HG02870 (cell line): ENCODE results near the gene C1QTNF6.
"Not testable (repeated sequence)": the region's sequence is repeated elsewhere in the genome, so short reads cannot be mapped to it uniquely, and the experiment has no call there.

Source experiments
- ATAC-seq: cut with Tn5 transposase; IDR thresholded peaks from one replicate; pipeline ENCODE4 v1.9.1; 2021; ENCODE audit warnings: mild to moderate bottlenecking, moderate library complexity; ENCODE audit not compliant: unreplicated experiment

The C1QTNF6 gene

DNA sequence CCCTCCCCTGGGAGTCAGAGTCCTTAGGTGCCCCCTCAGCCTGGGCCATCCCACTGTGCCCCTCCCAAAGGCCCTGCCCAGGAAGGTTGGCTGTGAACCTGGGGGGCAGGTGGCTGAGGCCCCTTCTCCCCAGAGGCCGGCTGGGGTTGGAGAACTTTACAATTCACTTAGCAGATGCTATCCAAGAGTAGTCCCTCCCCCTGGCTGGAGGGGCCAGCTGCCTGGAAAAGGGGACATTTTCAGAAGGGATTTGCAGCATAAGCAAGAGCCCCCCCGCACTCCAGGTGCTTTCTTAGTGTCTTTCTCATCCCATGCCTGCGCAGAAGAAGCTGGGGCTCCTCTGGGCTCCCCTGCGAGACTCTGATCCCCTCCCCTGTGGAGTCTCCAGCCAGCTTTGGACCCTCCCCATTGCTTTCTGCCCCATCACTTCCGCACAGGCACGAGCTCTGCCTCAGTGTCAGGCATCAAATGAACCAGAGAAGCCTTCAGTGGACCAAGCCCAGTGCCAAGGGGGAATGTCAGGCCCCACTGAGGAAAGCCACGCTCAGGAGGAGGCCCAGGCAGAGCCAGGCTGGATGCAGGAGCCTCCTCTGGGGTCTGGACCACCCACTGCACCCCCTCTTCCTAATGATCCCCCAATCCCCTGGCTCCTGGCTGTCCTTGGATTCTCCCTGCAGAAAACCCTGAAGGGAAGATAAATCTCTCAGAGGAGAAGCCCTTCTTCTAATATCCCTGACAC is 20.5 kb upstream of the C1QTNF6 start:
- no peak for ATAC-seq

DNA sequence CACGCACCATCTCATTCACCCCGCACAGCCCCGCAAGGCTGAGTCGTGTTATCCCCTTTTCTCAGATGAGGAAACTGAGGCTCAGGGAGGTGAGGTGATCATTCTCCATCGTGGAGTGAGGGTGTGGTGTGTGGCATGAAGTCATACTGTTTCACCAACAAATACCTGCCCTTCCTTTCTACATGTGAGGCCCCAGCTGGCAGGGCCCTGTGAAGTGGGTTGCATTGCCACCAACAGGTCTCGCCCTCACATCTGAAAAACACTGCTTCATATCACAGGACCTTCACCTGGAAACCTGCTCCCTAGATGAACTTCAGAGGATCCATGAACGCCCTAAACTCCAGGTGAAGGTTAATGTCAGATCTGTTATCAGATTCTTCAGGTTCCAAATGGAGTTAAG is 19.9 kb upstream of the C1QTNF6 start:
- no peak for ATAC-seq

DNA sequence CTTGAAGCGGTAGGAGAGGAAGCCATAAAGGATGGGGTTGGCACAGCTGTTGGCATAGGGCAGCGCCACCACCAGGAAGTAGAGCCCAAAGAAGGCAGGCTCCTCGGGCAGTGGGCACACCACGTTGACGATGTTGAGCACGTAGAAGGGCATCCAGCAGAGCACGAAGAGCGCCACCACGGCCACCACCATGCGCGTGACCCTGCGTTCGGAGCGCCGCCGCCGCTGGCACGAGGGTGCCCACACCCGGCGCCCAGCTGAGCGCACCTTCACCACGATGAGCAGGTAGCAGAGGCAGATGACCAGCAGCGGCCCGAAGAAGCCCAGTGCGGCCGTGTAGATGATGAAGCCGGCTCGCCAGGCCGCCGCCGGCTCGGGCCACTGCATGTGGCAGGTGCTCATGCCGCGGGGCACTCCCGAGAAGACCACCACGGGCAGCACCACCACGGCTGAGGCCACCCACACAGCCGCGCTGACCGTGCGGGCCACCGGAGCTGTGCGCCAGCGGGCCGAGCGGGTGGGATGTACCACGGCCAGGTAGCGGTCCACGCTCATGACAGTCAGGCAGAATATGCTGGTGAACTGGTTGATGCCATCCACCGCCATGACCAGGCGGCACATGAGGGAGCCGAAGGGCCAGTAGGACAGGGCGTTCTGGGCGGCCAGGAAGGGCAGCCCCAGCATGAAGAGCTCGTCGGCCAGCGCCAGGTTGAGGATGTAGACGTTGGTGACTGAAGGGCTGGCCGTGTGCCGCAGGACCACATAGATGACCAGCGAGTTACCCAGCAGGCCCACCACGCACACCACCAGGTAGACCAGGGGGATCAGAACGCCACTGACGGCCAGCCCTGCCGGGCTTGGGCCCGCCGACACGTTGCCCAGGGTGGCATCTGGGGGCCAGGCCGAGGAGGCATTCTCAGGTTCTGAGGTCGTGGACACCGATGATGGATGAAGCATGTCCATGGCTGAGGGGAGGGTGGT is 19.1 kb upstream of the C1QTNF6 start:
- ATAC-seq: no peak

DNA sequence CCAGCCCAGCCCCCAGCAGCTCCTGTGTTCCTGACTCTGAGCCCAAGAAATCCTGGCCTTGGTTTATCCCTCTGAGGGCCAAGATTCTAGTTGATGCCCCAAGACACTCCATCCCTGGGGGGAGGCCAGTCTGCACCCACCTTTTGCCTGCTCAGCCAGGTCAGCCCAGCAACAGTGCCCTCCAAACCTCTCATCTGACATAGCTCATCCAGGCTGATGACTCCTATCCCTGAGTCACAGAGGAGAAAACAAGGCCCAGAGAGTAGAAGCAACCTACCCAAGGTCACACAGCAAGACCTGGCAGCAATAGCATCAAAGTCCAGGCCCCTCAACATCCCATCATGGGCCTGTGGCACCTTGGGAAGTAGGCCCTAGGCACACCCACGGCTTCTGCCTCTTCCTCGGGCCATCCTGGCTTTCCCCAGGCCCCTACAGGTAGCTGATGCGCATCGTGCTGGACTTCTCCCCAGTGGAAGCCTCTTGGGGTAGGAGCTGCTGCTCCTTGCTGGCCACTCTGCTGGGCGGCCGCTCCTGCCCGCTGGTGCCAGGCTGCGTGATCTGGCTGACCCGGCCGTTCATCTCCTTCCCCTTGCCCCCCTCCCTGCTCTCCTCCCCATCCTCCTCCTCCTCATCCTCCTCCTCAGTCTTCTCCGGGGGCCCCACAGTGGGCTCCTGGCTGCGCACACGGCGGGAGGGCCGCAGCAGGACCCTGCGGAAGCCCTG is 18.2 kb upstream of the C1QTNF6 start:
- no peak for ATAC-seq

DNA sequence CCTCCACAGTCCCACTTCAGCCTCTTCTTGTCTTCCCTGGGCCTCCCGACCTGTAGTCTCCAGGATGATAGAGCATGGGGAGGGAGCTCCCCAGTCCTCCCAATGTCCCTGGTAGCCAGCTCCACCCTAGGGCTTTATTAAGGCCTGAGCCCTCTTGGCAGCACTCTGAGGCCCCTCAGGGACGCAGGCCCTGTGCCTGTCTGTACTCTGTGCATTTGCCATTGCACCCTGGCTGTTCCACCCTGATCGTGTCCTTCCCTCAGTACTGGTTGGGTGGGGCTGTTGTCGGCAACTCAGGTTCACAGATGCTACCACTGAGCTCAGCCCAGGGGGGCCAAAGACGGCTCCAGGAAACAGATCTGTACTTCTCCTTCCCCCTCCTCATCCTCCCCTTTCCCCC is 17.0 kb upstream of the C1QTNF6 start:
- ATAC-seq: no peak

DNA sequence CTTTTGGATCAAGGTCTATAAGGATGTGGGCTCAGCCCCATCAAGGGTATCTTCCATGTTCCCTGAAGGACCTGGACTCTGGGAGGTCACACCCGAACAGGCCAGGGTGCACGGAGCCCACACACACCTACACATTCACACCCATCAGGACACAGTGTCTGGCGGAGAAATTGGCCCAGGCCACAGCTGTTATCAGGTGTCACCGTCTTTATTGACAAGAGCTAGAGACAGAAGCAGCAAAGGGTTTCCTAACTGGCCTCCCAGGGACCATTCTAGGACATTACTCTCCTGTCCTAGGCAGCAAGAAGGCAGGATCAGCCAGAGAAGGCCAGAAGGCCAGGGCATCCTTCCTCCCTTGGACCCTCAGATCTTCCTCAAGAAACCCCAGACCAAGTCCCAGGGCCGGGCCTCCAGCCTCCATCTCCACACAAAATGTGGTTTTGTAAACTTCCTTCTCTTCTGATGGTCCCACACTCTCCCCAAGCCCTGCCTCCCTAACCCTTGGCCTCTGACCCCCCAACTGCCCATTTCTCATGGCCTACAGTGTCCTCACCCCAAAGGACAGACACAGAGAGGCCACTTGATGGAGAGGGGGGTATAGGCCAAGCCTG is 16.1 kb upstream of the C1QTNF6 start:
- ATAC-seq: no peak

DNA sequence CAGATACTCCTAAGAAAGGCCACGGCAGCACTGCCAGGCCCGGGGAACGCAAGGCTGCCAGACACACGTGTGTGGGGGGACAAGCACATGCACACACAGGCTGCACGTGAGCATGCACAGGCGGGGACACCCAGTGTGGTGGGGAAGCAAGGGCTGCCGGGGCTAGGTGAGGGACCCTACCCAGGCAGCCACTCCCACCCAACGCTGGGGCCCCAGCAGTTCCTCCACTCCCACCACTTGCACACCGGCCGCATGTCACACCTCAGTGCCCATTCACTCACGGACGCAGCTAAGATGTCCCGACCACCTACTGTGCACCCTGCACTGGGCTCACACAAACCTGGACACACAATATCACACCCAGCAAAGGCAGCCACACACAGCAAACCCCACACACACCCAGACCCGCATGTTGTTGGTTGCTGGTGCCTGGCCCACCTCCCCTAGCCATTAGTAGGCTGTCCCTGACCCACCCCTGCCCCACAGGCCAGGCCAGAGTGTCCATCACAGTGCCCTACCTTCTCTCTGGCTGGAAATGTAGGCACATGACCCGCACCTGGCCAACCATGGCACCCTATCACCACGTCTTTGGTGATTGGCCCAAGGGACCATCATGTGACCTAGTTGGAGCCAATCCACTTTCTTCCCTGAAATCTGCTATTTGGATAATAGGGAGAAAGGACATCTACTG is 15.5 kb upstream of the C1QTNF6 start:
- no peak for ATAC-seq

DNA sequence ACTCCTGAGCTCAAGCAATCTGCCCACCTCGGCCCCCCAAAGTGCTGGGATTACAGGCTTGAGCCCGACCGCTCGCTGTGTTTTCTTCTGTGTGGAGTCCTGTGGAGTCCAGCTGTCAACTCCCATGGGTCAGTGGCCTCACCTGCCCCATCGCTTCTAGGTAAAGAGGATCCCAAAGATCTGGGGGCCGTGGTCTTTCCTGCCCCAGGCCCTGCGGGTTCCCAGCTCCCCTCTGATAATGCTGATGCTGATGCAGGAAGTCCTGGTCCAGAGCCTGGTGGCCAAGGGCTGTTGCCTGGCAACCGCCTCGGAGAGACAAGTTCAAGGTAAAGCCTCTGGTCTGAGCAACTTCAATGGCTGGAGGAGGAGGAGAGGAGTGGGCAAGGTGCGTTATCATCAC is 14.7 kb upstream of the C1QTNF6 start:
- ATAC-seq: no peak

DNA sequence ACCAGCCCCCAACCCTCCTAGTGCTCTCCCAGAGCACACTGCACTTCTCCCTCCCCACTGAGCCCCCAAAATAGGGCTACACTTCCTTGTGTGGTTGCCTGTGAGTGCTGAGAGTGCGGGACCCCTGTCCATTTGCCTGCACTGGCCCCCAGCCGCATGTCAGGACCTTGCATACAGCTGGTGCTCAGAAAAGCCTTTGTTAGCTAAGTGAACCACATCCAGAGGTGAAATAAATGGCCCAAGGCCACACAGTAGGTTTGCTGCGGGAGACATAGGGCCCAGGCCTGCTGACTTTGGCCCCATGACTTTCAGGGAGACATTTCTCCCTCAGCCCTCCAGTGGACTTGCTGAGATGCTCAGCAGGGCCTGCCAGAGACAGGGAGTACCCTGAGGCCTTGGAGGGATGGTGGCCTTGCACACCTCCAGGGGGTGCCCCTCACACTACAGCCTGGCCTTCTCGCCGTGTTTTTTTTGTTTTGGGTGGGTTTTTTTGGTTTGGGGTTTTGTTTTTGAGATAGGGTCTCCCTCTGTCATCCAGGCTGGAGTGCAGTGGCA is 14.0 kb upstream of the C1QTNF6 start:
- no peak for ATAC-seq

DNA sequence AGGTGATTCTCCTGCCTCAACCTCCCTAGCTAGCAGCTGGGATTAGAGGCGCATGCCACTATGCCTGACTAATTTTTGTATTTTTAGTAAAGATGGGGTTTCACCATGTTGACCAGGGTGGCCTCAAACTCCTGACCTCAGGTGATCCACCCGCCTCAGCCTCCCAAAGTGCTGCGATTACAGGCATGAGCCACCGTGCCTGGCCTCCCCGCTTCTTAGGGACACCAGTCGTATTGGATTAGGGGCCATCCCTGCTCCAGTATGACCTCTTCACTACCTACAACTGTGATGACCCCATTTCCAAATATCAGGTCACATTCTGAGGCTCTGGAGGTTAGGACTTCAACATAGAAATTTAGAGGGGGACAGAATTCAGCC is 13.4 kb upstream of the C1QTNF6 start:
- ATAC-seq: not testable (repeated sequence)

DNA sequence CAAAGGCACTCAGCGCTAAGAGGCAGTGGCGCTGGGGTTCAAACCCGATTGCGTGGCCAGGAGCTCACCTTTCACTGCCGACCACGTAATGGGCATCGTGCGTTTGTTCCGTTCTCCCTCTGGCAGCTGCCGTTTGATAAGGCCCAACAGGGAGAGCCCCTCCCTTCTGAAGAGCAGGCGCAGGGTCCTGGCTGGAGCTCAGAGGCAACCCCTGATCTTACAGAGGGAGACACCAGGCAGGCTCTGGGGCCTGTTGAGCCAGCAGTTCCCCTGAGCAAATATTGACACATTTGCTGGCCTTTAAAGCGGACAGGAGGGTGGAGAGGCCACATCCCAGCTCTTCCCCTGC is 11.7 kb upstream of the C1QTNF6 start:
- ATAC-seq: no peak

DNA sequence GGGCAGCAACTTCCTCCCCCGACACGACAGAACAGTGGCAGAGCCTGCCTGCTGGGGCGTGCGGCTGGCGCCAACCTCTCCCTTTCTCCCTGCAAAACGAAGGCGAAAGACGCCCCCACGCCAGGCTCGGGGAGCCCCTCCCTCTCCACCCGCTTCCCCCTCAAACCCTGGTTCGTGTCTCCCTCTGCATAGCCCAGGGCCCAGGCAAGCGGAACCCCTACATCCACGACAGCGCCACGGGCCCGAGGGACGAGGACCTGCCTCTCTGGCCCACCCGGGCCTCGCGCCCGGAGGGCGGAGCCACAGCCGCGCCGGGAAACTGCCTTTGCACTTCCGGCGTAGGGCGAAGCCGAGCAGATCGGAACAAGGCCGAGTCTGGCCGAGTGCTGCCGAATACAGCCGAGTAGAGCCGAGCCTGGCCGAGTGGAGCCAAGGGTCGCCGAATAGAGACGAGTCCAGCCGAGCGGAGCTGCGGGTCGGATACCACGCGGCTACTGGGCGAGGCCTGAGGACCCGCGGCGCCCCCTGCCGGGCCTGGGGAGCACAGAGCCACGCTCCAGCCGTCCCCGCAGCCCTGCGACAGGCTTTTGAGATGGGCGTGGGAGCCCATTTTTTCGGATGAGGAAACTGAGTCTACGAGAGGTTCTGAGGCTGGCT is 11.2 kb upstream of the C1QTNF6 start:
- ATAC-seq: peak; percentile 89

DNA sequence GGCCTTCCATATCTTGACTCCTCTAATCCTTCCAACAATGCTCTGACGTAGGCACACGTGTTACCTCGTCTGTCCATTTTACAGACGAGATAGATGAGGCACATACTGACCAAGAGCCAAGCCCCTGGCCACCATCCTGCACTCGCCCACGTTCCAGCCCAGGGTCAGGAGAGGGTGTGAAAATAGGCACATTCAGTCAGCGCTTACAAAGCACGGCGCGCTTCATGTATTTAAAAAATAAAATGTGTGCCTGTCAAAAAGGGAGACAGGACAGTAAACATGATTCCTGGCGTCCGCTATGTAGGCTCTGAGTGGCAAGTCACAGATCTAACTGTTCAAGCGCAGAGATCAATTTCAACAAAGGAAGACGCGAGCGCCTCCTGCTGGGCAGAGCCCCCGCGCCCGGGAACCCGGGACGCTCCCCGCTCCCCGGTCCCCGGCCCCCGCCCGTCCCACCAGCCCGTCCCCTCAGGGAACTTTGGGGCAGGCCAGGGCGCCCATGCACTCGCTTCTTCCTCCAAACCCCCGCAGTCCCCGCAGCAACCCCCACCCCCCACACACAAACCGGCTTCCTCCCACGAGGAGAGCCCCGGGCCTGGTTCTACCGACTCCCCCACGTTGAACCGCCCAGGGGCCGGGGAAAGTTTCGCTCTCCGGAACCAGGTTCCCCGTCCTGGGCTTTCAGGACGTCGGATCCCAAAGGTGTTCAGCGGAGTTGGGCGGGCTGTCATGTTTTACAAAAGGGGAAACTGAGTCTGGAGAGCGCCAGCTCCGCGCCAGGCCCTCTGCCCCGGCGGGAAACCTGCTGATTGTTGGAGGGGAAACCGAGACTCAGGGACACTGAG is 10.4 kb upstream of the C1QTNF6 start:
- peak; percentile 13 for ATAC-seq

DNA sequence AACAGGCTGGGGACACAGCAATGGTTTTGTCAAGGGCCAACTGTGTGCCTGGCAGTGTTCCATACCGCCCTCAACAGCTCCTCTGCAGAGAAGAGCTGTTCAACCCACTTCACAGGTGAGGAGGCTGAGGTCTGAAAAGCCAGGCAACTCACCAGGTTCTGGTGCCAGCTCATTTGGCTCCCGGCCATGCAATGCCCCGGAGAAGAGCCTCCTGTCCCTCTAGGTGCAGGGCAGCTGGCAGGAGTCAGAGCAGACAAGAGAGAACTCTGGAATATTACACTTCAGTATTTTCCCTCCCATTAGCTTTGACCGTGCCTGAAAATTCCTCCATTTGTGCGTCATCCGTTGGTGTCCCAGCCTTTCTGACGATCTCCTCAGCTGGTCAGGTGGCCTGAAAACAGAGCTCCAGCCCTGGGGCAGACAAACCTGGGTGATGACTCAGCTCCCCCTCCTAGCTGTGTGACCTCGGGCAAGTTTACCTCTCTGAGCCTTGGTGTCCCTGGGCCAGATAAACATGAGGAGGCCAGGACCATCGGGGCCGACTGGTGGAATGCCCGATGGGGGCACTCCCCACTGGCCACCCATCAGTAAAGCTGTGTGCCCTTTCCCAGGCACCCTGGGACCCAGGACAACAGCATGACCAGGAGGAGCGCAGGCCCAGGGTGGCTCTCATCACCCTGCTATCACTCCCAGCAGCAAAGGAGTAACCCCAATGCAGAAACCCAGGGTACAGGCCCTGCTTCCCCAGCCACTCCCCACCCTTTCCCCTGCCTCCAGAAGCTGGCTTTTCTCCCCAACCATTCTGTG is 9.6 kb upstream of the C1QTNF6 start:
- ATAC-seq: no peak

DNA sequence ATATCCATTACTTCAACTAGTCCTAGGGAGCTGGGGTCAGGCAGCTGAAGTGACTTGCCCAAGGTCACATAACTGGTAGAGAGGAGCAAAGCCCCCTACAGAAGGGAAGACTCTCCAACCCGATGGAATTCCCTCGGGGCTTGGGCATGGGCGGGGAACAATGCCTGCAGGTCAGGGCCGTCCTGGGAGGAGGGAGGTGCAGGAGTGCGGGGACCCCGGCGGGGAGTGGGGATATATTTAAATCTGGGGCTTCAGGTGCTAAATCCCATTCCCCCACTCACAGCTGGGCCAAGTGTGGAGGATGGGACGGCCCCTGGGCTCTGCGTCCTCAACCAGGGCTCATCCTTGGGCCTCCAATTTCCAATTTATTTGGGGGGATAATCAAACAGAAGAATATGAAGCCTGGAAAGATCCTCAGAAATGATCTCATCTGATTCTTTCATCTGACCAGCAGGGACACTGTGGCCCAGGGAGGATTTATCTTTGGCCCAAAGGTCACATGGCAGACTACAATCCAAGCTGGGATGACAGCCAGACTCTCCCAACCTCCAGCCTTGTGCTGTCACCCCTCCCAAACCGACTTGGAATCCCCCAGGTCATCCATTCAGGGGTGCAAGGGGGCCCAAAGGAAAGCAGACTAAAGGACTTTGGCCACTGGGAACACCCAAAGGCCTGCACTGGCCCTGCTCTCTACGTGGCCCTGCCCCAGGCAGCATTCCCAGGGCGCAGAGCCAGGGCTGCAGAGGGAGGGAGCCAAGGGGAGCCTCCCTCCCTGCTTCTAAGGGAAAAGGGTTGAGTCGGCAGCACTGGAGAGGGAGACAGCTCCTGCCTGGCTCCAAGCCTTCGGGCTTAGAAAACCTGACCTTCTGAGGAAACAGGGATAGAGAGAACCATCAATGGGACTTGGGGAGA is 8.7 kb upstream of the C1QTNF6 start:
- no peak for ATAC-seq

DNA sequence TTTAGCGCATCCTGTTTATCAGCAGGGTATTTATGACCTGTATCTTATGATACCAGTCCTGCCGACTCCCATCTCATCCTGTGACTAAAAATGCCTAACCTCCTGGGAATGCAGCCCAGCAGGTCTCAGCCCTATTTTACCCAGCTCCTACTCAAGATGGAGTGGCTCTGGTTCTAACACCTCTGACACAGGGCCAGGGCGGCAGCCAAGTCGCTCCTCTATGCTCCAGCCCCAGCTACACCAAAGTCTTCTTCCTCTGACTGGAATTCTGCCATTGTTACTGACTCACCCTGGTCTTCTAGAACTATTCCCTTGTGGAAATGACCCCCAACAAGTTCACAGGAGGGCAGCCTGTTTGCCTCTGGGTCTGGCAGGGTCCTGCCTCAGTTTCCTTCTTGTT is 7.9 kb upstream of the C1QTNF6 start:
- no peak for ATAC-seq

DNA sequence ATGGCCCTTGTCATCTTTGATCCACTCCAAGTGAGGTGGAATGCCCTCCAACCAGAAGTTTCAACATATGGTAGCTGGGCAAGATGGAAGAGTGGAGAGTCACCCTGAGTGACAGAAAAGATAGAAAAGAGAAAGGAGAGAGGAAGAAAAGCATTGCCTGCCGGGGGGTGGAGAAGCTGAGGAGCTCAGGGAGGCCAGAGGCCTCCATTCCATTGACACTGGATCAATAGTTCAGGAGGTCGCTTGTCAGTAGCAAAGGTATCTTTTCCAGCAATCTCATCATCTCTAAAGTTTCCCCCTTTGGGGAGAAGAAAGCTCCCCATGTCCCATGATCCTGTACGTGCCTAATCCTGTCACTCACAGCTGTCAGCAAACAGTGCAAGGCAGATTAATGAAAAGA is 6.7 kb upstream of the C1QTNF6 start:
- ATAC-seq: no peak
